Effector CD8-positive, alpha-beta T cell (primary cell): ENCODE data around the gene TPT1.
"Not testable (repeated sequence)": the region's sequence is repeated elsewhere in the genome, so short reads cannot be mapped to it uniquely, and the experiment has no call there.

Source experiments
- DNase-seq: peaks from one replicate; lab custom pipeline; 2025; lab: John Stamatoyannopoulos, UW
- total RNA-seq, 4 experiments: gene quantifications; one replicate each; lab custom pipeline; 2026; lab: John Stamatoyannopoulos, UW

TPT1 gene
- total RNA-seq = 1,858 to 4,729 (median 3,264) reads per million in 4 experiments

DNA sequence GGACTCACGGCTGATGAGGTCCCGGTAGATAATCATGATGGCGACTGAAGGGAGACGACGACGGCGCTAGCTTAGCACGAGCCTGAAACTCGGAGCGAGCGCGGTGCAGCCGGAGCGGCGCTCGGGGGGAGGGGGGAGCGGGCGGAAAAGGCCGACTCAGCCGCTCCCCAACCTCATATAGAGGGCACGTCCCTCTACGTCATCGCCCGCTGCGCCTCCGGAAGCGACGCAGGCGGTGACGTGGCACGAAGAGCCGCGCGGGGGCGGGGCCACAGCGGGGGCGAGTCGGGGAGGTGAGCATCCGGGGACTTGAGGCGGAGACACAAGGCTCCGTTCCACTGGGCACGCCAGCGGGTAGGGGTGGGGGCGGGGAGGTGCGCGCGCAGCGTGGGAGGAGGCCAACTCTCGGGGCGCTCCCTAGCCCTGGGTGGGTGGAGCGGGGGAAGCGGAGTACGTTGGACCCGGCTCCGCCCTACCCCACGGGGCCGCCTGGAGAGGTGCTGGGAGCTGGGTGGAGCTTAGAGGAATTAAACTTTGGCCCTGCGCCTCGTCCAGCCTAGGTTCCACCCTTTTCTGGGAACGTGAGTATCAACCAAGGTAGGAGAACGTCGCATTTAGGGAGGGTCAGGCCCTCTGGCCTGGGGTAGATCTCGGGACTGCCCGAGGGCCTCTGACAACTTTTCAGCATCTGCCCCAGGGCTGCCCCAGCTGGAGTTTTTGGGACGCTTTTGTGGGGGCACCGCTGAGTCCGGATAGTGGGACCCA lies at the start of gene TPT1:
Gene TPT1 (minus strand): TSS at position 150 of the 765 bp plus-strand sequence. CDS start 114 bp downstream, at position 36.
- DNase-seq = peak; percentile 100

DNA sequence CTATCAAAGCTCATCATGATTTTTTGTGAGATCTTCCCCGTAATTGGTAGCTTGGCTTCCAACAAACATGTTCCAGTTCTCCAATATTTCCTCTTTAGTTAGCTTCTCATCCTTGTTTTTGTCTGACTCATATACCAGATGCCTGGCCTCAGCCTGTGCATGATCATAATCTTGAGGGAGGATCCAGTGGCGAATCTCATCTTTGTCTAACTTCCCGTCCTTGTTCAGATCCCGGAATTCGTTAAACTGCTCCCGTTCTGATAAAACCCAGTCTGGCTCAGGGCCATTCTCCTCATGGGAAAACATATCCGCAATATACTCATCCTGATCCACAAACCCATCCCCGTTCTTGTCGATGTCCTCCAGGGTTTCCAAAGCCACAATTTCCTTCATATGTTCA lies 49.4 kb upstream of the TPT1 start:
- not testable (repeated sequence) for DNase-seq

DNA sequence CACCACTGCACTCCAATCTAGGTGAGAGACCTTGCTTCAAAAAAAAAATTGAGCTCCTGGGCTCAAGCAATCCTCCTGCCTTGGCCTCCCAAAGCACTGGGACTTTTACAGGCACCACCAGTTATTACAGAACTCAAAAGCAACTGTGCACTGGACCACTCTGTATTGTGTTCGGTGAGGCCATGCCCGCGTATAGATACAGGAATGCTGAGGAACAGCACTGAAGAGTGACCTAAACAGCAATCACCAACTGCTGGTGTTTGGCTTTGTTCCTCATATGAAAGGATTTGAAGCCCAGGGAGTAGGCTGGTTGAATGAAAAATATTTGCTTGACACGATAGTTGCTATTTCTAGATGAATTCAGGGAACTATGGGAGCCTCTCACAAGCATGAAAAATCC lies 47.7 kb upstream of the TPT1 start:
- no peak for DNase-seq

DNA sequence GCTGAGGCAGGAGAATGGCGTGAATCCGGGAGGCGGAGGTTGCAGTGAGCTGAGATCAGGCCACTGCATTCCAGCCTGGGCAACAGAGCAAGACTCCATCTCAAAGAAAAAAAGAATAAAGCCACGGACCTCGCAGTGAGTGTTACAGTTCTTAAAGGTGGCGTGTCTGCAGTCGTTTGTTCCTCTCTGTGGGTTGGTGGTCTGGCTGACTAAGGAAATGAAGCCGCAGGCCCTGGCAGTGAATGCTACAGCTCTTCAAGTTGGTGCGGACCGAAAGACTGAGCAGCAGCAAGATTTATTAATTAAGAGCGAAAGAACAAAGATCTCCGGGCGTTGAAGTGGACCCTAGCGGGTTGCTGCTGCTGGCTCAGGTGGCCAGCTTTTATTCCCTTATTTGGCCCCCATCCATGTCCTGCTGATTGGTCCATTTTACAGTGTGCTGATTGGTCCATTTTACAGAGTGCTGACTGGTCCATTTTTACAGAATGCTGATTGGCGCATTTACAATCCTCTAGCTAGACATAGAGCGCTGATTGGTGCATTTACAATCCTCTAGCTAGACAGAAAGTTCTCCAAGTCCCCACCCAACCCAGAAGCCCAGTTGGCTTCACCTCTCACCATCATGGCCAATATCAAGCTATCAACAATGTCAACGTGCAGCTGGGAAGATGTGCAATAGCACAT lies 46.1 kb upstream of the TPT1 start:
- not testable (repeated sequence) for DNase-seq

DNA sequence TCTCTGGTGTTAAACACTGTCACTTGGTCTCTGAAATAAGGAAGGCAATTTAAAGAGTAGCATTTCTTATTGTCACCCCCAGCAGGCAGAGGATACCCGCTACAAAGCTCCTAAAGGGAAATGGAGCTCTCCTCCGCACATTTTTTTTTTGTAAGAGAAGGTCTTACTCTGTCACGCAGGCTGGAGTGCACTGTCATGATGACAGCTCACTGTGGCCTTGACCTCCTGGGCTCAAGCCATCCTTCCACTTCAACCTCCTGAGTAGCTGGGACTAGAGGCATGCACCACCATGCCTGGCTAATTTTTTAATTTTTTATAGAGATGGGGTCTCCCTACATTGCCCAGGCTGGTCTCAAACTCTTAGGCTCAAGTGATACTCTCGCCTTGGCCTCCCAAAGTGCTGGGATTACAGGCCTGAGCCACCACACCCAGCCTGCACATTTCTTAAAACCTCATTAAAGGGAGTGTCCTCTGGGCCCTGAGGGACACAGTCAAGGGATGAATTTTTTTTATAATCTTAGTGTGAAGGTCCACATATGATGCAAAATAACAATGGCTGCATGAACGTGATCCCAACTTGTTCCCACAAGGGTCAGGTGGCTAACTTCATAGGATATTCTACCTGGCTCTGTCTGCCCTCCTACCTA lies 45.0 kb upstream of the TPT1 start:
- no peak for DNase-seq

DNA sequence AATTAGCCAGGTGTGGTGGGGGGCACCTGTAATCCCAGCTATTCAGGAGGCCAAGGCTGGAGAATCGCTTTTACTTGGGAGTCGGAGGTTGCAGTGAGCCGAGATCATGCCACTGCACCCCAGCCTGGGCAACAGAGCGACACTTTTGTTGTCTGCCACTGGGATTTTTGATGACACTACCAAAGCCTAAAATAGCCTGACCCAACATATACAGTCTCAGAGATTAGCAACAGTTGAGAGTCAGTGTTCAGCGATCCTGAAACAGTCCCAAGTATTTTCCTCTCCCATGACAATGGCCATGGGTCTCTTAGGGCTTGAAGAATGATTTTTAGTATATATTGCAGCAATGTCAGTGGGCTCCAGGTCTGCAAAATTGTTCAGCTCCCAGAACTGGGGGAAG lies 44.3 kb upstream of the TPT1 start:
- no peak for DNase-seq

DNA sequence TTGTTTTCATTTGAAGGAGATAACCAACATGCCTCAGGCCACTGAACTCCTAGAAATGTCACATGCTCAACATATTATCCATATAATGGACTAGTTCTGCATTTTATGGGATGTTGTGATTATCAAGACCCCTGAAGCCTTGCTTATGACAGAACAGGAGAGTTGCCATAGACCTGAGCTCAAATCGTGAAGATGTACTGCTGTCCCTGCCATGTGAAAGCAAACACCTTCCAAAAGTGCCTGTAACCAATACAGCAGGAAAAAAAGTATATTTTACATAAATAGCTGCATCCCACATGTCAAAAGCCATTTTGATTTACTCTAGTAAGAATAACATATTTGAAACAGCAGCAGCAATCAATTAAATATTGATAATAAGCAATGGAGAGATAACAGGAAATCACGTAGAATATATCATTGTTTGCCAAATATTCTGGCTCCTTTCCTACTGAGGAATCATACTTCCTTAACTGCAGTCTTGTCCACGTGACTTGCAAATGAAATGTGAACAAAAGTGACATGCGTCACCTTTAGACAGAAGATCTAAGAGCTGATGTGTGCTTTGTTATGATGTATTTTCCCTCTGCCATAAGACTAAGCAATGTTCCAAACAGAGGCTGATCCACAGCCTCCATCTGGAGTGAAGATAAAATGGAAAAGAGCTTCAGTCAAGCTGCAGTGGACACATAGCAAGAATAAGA lies 43.6 kb upstream of the TPT1 start:
- no peak for DNase-seq

DNA sequence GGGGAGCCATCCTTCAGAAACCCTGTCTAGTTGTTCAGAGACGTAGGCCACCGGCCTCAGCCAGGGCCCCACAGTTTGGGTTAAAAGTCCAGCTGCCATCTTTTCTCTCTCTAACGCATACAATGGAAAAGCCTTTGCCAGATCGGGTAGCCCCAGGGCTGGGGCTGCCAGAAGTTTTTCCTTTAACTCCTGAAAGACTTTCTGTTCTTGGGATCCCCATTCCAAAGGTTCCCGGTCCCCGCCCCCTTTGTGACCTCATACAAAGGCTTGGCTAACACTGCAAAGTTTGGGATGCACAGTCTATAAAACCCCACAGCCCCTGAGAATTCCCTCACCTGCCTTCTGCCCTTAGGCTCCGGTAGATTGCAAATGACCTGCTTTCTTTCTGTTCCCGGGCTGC lies 41.8 kb upstream of the TPT1 start:
- not testable (repeated sequence) for DNase-seq

DNA sequence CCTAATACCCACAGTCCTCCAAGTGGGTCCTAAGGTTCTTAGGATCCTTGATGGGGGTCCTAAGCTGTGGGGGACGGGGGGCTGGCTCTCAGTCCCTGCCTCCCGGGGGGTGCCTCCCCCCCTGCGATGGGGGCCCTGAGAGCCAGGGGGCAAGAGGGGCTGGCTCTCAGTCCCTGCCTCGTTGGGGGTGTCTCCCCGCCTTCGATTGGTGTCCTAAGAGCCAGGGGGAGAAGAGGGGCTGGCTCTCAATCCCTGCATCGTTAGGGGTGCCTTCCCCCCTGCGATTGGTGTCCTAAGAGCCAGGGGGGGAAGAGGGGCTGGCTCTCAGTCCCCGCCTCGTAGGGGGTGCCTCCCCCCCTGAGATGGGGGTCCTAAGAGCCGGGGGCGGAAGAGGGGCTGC lies 40.2 kb upstream of the TPT1 start:
- no peak for DNase-seq

DNA sequence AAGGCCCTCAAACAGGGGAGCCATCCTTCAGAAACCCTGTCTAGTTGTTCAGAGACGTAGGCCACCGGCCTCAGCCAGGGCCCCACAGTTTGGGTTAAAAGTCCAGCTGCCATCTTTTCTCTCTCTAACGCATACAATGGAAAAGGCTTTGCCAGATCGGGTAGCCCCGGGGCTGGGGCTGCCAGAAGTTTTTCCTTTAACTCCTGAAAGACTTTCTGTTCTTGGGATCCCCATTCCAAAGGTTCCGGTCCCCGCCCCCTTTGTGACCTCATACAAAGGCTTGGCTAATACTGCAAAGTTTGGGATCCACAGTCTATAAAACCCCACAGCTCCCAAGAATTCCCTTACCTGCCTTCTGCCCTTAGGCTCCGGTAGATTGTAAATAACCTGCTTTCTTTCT lies 39.7 kb upstream of the TPT1 start:
- not testable (repeated sequence) for DNase-seq

DNA sequence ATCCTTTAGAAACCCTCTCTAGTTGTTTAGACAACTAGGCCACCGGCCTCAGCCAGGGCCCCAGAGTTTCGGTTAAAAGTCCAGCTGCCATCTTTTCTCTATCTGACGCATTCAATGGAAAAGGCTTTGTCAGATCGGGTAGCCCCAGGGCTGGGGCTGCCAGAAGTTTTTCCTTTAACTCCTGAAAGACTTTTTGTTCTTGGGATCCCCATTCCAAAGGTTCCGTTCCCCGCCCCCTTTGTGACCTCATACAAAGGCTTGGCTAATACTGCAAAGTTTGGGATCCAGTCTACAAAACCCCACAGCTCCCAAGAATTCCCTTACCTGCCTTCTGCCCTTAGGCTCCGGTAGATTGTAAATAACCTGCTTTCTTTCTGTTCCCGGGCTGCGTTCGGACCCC lies 38.5 kb upstream of the TPT1 start:
- DNase-seq = not testable (repeated sequence)

DNA sequence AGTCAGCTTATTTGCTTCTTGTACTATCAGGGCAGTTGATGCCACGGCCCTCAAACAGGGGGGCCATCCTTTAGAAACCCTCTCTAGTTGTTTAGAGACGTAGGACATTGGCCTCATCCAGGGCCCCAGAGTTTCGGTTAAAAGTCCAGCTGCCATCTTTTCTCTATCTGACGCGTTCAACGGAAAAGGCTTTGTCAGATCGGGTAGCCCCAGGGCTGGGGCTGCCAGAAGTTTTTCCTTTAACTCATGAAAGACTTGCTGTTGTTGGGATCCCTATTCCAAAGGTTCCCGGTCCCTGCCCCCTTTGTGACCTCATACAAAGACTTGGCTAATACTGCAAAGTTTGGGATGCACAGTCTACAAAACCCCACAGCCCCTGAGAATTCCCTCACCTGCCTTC lies 37.8 kb upstream of the TPT1 start:
- not testable (repeated sequence) for DNase-seq

DNA sequence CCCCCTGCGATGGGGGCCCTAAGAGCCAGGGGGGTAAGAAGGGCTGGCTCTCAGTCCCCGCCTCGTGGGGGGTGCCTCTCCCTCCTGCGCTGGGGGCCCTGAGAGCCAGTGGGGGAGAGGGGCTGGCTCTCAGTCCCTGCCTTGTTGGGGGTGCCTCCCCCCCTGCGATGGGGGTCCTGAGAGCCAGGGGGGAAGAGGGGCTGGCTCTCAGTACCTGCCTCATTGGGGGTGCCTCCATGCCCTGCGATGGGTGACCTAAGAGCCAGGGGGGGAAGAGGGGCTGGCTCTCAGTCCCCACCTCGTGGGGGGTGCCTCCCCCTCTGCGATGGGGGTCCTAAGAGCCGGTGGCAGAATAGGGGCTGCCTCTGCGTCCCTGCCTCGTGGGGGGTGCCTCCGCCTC lies 36.3 kb upstream of the TPT1 start:
- not testable (repeated sequence) for DNase-seq

DNA sequence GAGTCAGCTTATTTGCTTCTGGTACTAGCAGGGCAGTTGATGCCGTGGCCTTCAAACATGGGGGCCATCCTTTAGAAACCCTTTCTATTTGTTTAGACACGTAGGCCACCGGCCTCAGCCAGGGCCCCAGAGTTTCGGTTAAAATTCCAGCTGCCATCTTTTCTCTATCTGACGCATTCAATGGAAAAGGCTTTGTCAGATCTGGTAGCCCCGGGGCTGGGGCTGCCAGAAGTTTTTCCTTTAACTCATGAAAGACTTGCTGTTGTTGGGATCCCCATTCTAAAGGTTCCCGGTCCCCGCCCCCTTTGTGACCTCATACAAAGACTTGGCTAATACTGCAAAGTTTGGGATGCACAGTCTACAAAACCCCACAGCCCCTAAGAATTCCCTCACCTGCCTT lies 35.7 kb upstream of the TPT1 start:
- DNase-seq = not testable (repeated sequence)

DNA sequence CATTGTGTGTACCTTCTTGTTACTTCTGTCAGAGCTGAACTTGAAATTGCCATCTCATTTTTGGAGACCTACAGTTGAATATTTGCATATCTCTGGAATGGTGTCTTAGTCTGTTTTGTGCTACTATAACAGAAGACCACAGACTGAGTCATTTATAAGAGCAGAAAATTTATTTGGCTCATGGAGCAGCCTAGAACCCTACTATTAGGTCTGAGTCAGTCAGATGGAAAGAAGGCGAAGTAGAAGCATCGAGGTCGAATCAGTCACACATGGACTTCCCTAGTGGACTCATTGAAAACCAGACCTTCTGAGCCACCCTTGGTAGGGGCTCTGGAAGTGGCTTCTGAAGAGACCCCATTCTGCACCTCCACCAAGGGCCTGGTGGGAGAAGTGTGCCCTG lies 33.9 kb upstream of the TPT1 start:
- DNase-seq = no peak

DNA sequence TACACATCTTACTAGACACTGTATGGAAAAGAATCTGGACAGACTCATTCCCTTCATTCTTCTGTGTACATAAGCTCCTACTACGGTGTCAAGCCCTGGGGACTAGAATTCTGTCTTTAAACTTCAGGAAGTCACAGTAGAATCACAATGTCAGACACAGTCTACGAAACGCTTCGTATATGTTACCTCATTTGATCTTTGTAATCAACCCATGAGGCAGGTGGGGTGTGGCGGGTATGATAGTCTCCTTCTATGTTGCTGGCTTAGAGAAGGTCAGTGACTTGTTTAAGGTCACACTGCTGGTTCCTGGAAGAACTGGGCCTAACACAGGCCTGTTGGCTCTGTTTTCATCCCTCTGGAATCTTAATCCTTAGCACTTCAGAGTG lies 32.2 kb upstream of the TPT1 start:
- DNase-seq = no peak

DNA sequence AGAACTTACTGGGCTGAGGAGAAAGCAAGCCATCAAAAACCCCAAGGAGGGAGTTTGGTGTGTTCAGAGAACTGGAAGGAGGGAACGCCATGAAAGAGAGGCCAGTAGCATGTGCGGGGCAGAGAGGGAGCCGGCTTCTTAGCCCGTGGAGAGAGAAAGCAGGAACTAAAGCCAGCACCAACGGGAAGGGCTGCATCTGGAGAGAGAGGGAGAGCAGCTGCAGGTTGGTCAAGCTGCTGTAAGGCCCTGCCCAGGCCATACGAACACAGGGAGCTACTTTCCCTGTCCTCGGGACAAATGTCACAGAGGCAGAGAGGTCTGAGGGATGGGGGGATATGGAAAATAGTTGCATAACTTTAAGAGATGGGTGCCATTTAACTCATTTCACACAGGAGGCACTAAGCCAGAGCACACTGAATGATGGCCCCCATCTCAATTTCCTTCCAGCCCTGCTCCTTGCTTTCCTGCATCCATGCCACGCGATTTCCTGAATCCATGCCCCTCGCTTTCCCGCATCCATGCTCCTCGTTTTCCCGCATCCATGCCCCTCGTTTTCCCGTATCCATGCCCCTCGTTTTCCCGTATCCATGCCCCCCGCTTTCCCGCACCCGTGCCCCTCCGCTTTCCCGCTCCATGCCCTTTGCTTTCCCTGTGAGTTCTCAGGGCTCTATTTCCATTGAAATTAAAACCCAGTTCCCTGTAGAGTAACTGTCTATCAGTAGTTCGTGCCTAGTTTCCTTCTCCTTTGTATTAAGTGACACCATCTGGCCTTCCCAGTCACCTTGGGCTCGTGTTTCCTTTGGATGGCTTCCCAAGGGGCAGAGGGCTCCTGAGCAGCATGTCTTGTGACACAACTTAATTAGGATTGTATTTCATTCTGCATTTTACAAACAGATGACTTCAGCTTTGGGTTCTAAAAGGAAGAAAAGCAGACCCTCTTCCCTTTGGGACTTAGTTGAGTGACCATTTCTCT lies 31.5 kb upstream of the TPT1 start:
- no peak for DNase-seq

DNA sequence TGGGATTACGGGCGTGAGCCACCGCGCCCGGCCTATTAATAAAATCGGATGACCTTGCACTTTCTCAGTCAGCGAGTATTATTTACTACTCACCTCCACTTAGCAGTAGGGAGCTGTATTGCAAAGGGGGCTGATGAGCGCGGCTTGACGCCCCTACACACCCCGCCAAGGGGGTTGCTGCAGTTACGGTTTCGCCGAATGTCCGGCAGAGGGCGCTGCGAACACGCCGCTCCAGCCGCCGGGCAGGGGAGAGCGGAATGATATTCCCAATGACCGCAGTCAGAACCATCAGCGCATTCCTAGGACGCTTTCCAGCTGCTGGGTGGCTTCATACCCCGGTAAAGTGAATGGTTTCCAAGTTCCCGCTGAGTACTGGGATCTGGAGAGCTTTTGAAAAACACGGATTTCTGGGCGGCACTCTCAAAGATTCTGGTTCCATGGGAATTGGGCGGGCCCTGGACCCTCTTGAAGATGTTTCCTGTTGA lies 30.0 kb upstream of the TPT1 start:
- DNase-seq = peak; percentile 53

DNA sequence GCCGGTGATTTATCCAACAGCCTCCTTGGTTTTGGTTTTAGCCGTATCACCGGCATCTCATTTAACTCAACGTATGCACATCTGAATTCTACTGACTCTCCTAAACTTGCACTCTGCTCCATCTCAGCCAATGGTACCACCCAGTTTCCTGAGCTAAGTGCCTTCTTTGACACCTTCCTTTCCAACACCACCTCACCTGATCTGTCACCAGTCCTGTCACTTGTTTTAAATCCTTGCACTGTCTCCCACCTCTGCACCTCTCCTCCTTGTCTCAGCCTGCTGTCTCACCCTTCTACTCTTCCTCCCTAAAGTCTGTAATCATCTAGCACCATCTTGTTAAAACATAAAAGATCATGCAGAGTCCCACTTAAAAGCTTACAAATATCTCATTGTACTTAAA lies 28.1 kb upstream of the TPT1 start:
- DNase-seq = no peak

DNA sequence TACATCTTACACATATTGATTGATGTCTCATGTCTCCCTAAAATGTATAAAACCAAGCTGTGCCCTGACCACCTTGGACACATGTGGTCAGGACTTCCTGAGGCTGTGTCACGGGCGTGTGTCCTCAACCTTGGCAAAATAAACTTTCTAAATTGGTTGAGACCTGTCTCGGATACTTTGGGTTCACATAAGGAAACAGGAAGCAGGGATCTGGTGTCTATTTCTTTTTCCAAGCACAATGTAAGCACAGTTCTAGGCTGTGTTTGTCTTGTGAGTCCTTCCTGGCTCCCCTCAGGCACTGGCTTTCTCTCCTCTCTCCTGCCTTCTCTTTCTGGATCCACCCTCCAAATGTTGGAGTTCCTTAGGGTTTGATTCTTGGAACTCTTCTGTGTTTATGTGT lies 27.6 kb upstream of the TPT1 start:
- DNase-seq = no peak

DNA sequence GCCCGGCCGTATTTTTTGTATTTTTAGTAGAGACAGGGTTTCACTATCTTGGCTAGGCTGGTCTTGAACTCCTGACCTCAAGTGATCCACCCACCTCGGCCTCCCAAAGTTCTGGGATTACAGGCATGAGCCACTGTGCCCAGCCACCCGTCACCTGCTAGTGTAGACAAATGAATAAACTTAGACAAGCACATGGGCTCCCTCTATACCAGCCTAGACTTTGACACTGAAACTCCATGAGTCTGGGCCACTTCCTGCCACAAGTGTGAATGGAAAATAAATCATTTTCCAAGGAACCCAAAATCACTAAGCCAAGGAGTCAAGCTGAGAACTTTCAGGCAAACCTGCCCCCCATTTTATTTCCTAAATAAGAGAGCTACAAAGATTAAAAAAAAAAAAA lies 27.0 kb upstream of the TPT1 start:
- no peak for DNase-seq
